ENCODE results near the gene C1QA.

Gene C1QA

GRCh38 chr1:22612671-22613571 is 23.5 kb upstream of the C1QA start:
- peak; percentile 99 for DNase-seq

GRCh38 chr1:22613572-22613918 is 22.9 kb upstream of the C1QA start:
- no peak for DNase-seq

GRCh38 chr1:22613951-22614350 is 22.5 kb upstream of the C1QA start:
- DNase-seq, result peak; percentile 93

- DNase-seq, result no peak
Observed at GRCh38 chr1:22615886-22616285, 20.5 kb upstream of the C1QA start.

- DNase-seq, result no peak
Observed at GRCh38 chr1:22616571-22616970, 19.9 kb upstream of the C1QA start.

- DNase-seq, result no peak
Observed at GRCh38 chr1:22618056-22618455, 18.4 kb upstream of the C1QA start.

- no peak for DNase-seq
Observed at GRCh38 chr1:22619252-22619651, 17.2 kb upstream of the C1QA start.

GRCh38 chr1:22619798-22620197 is 16.6 kb upstream of the C1QA start:
- DNase-seq, result no peak

- DNase-seq, result no peak
Observed at GRCh38 chr1:22621761-22622160, 14.7 kb upstream of the C1QA start.

- no peak for DNase-seq
Observed at GRCh38 chr1:22625262-22625925, 11.0 kb upstream of the C1QA start.

GRCh38 chr1:22626237-22627157 is 9.9 kb upstream of the C1QA start:
- peak; percentile 81 for DNase-seq

GRCh38 chr1:22627331-22627730 is 9.1 kb upstream of the C1QA start:
- peak; percentile 35 for DNase-seq

GRCh38 chr1:22628698-22629444 is 7.6 kb upstream of the C1QA start:
- peak; percentile 51 for DNase-seq

- DNase-seq, result no peak
Observed at GRCh38 chr1:22629886-22630285, 6.5 kb upstream of the C1QA start.

GRCh38 chr1:22633697-22634463 is 2.5 kb upstream of the C1QA start:
- DNase-seq, result no peak

- no peak for DNase-seq
Observed at GRCh38 chr1:22635436-22635835, 992 bp upstream of the C1QA start.

- peak; percentile 39 for DNase-seq
Observed at GRCh38 chr1:22636927-22637326, 499 bp downstream of the C1QA start.

GRCh38 chr1:22637907-22638445 is 1.5 kb downstream of the C1QA start:
- no peak for DNase-seq

GRCh38 chr1:22638476-22639234 is 2.2 kb downstream of the C1QA start:
- no peak for DNase-seq

GRCh38 chr1:22639286-22639685 is 2.9 kb downstream of the C1QA start:
- peak; percentile 79 for DNase-seq

- no peak for DNase-seq
Observed at GRCh38 chr1:22641247-22641646, 4.8 kb downstream of the C1QA start.
